HL-60 (cell line): ENCODE data around the gene VTA1.

Experiments used
- CTCF ChIP-seq: IDR thresholded peaks from one replicate; pipeline ENCODE4 v1.5.1; 2011; ENCODE audit warnings: low read length, control low read depth, inconsistent platforms; ENCODE audit not compliant: insufficient read depth
- GABPA ChIP-seq: IDR thresholded peaks from 2 replicates; pipeline ENCODE4 v1.6.1; 2012; ENCODE audit warnings: low read depth
- POLR2AphosphoS5 ChIP-seq: IDR thresholded peaks from 2 replicates; pipeline ENCODE4 v1.6.1; 2012; ENCODE audit warnings: low read depth
- REST ChIP-seq: IDR thresholded peaks from 2 replicates; pipeline ENCODE4 v1.6.1; 2012; ENCODE audit warnings: low read depth; ENCODE audit not compliant: insufficient replicate concordance
- SPI1 ChIP-seq: IDR thresholded peaks from 2 replicates; pipeline ENCODE4 v1.6.1; 2012; ENCODE audit warnings: low read depth, mild to moderate bottlenecking, borderline replicate concordance

GRCh38 chr6:142265476-142265875 is 118.4 kb downstream of the VTA1 start:
- TF ChIP-seq CTCF = no peak
- TF ChIP-seq POLR2AphosphoS5 = no peak
- TF ChIP-seq REST = no peak
- no peak for TF ChIP-seq GABPA
- TF ChIP-seq SPI1 = no peak
